Transverse colon (tissue), 4 donors: ENCODE data around the gene LRRC10B. TPM values are rescaled to one million over a fixed set of nuclear protein-coding genes. Genes with fewer than 3 reads are reported as not detected.

ENCODE experiments used
- DNase-seq: peaks from one replicate; pipeline ENCODE4 v3.0.0-alpha.2; 2019
- H3K27ac ChIP-seq, 4 donors: fragments of 200-600 bp; sonication (generic); 2 replicates each; pipeline ENCODE4 v1.5.1; 2016 to 2018; ENCODE audit warnings: inconsistent platforms in 4 of 4
- H3K27me3 ChIP-seq: fragments of 200-600 bp; sonication (generic); 2 replicates; pipeline ENCODE4 v1.5.1; 2017; ENCODE audit warnings: inconsistent platforms
- H3K36me3 ChIP-seq, 4 donors: fragments of 200-600 bp; sonication (generic); 2 replicates each; pipeline ENCODE4 v1.5.1; 2017 to 2019; ENCODE audit warnings: inconsistent platforms in 4 of 4
- H3K4me1 ChIP-seq, 4 donors: fragments of 200-600 bp; sonication (generic); 2 replicates each; pipeline ENCODE4 v1.5.1; 2017 to 2020; ENCODE audit warnings: inconsistent platforms in 4 of 4
- H3K4me3 ChIP-seq, 4 donors: fragments of 200-600 bp; sonication (generic); 1 replicate in 1 of 4; 2 replicates in 3 of 4; pipeline versions ENCODE4 v1.5.1 to v1.6.1; 2017 to 2019; ENCODE audit warnings: inconsistent platforms in 4 of 4
- H3K9me3 ChIP-seq, 2 donors: fragments of 200-600 bp; sonication (generic); 2 replicates each; pipeline ENCODE4 v1.5.1; 2017 to 2019; ENCODE audit warnings: inconsistent platforms in 2 of 2
- CTCF ChIP-seq, 5 experiments: fragments of 200-600 bp in 3 of 5; fragments of 450-650 bp in 2 of 5; sonication (generic) in 3 of 5; IDR thresholded peaks; 1 replicate in 2 of 5; 2 replicates in 3 of 5; pipeline ENCODE4 v1.5.1; 2016 to 2017; ENCODE audit warnings: antibody characterized with exemption in 5 of 5, inconsistent platforms in 3 of 5, mild to moderate bottlenecking in 2 of 5, moderate library complexity in 1 of 5
- EP300 ChIP-seq: sonication (generic); formaldehyde crosslinking; IDR thresholded peaks from one replicate; pipeline ENCODE4 v1.6.1; 2017; ENCODE audit warnings: antibody characterized with exemption, low read depth
- POLR2A ChIP-seq: fragments of 450-650 bp; IDR thresholded peaks from one replicate; pipeline ENCODE4 v1.6.1; 2016; ENCODE audit warnings: antibody characterized with exemption, mild to moderate bottlenecking, moderate library complexity
- POLR2AphosphoS5 ChIP-seq, 3 donors: sonication (generic); formaldehyde crosslinking; IDR thresholded peaks; one replicate each; pipeline ENCODE4 v1.6.1; 2016; ENCODE audit warnings: antibody characterized with exemption in 3 of 3
- WGBS, 2 donors: methylation state at CpG; one replicate each; pipeline ENCODE4 v1.1.5; 2018; ENCODE audit warnings: low coverage in 1 of 2; 5-methylcytosine and 5-hydroxymethylcytosine counted together
- in situ Hi-C, 4 donors: fragments of 200-750 bp; cut with MboI; loops; one replicate each; pipeline versions ENCODE4 v1.15.0 to v1.15.1; 2017; ENCODE audit warnings: low sequenced_read_pairs in 3 of 4, low pct_ligation_motif_present in 1 of 4, low pct_unique_long_range_greater_than_20kb in 1 of 4
- intact Hi-C: fragments of 100-400 bp; cut with DNase I; formaldehyde crosslinking; loops from one replicate; pipeline ENCODE4 v1.15.1; 2023; ENCODE audit warnings: low total_unique reads
- total RNA-seq, 4 donors: library from RNA; depleted of rRNA; stranded (reverse); fragments of >200 nt; gene quantifications; one replicate each; pipeline ENCODE4 v1.1.0, GENCODE V29; 2016

LRRC10B gene
- total RNA-seq, 4 donors from 2014 or later, result 0.32 to 1.1 (median 0.60) TPM; not detected in 1

GRCh38 chr11:61496602-61497400 is 11.7 kb upstream of the LRRC10B start:
- TF ChIP-seq POLR2A (no peak), CTCF (IDR thresholded peaks at IDR 0.05) (no peak), POLR2AphosphoS5 (IDR thresholded peaks at IDR 0.05) (no peak), EP300 (no peak)
- WGBS, 2 donors, result 96 to 100% methylated on average over 5 to 15 of the region's 15 CpGs
- no peaks in the 10 kb centered on the region for H3K27me3 ChIP-seq

DNA sequence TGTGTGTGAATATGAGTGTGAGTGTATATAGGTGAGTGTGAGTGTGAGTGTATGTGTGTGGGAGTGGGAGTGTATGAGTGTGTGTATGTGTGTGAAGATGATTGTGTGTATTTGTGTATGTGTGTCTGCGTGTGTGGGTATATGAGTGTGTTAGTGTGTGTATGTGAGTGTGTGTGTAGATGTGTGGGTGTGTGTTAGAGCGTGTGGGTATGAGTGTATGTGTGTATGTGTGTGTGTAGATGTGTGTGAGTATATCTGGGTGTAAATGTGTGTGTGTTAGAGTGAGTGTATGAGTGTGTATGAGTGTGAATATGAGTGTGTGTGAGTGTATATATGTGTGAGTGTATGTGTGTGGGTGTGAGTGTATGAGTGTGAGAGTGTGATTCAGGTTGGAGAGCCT is 11.1 kb upstream of the LRRC10B start:
- 46 to 89% methylated on average over 2 of the region's 2 CpGs for WGBS, 2 donors
- no peaks in the 10 kb centered on the region for H3K36me3 ChIP-seq
- no peak for DNase-seq
- H3K27ac ChIP-seq, result no peak overlapping the region
- no peaks in the 10 kb centered on the region for H3K9me3 ChIP-seq
- no peak for TF ChIP-seq EP300
- TF ChIP-seq POLR2AphosphoS5 (IDR thresholded peaks at IDR 0.05), result no peak
- TF ChIP-seq POLR2A, result no peak
- no peak for TF ChIP-seq CTCF (IDR thresholded peaks at IDR 0.05)
- no peaks in the 10 kb centered on the region for H3K27me3 ChIP-seq
- in situ Hi-C loops (no loop called here), intact Hi-C loops (no loop called here)
- H3K4me1 ChIP-seq, result no peaks in the 10 kb centered on the region
- H3K4me3 ChIP-seq, result no peak overlapping the region

More at GRCh38 chr11:61496602-61497400, 11.7 kb upstream of the LRRC10B start:
- Histone ChIP-seq H3K36me3 (no peaks in the 10 kb centered on the region), H3K9me3 (no peaks in the 10 kb centered on the region), H3K4me1 (no peaks in the 10 kb centered on the region), H3K27ac (no peak overlapping the region), H3K4me3 (no peak overlapping the region)
- intact Hi-C loops (no loop called here), in situ Hi-C loops (no loop called here)
- no peak for DNase-seq

GRCh38 chr11:61497876-61498275 is 10.7 kb upstream of the LRRC10B start:
- Histone ChIP-seq H3K27me3 (no peaks in the 10 kb centered on the region), H3K36me3 (no peaks in the 10 kb centered on the region), H3K9me3 (no peaks in the 10 kb centered on the region), H3K4me1 (no peaks in the 10 kb centered on the region), H3K27ac (no peak overlapping the region), H3K4me3 (no peak overlapping the region)
- in situ Hi-C loops (no loop called here), intact Hi-C loops (no loop called here)
- TF ChIP-seq EP300 (no peak), CTCF (IDR thresholded peaks at IDR 0.05) (no peak), POLR2A (no peak), POLR2AphosphoS5 (IDR thresholded peaks at IDR 0.05) (no peak)
- no peak for DNase-seq
- WGBS, 2 donors, result 87% methylated on average over 9 of the region's 9 CpGs; no CpG with 5 or more reads in 1 of the 2 donors

- Histone ChIP-seq H3K9me3 (no peaks in the 10 kb centered on the region), H3K4me1 (no peaks in the 10 kb centered on the region), H3K36me3 (no peaks in the 10 kb centered on the region), H3K27me3 (no peaks in the 10 kb centered on the region), H3K27ac (no peak overlapping the region), H3K4me3 (no peak overlapping the region)
- 78 to 90% methylated on average over 2 to 15 of the region's 15 CpGs for WGBS, 2 donors
- no peak for DNase-seq
- intact Hi-C loops, result no loop called here
- TF ChIP-seq POLR2A (no peak), POLR2AphosphoS5 (IDR thresholded peaks at IDR 0.05) (no peak), CTCF (IDR thresholded peaks at IDR 0.05) (no peak), EP300 (no peak)
- in situ Hi-C loops, result no loop called here
These were observed 9.7 kb upstream of the LRRC10B start for GRCh38 chr11:61498767-61499341.
